HG03565 (cell line): ENCODE data around the gene SCPEP1.

Experiments
- ATAC-seq: cut with Tn5 transposase; IDR thresholded peaks from one replicate; pipeline ENCODE4 v1.9.1; 2021; ENCODE audit warnings: mild to moderate bottlenecking, moderate library complexity; ENCODE audit not compliant: unreplicated experiment

SCPEP1 gene

GRCh38 chr17:56994009-56994792, 16.3 kb downstream of the SCPEP1 start:
- no peak for ATAC-seq

GRCh38 chr17:56995766-56996165, 17.8 kb downstream of the SCPEP1 start:
- no peak for ATAC-seq

GRCh38 chr17:56997313-56997712, 19.4 kb downstream of the SCPEP1 start:
- ATAC-seq = no peak

GRCh38 chr17:57001541-57001940, 23.6 kb downstream of the SCPEP1 start:
- no peak for ATAC-seq

- ATAC-seq = no peak
Measured at GRCh38 chr17:57002904-57003303, 25.0 kb downstream of the SCPEP1 start.

- peak; percentile 78 for ATAC-seq
Measured at GRCh38 chr17:57004944-57005579, 27.1 kb downstream of the SCPEP1 start.

GRCh38 chr17:57006040-57006439, 28.1 kb downstream of the SCPEP1 start:
- ATAC-seq = no peak

GRCh38 chr17:57008958-57009357, 31.0 kb downstream of the SCPEP1 start:
- no peak for ATAC-seq

GRCh38 chr17:57009737-57010445, 32.0 kb downstream of the SCPEP1 start:
- ATAC-seq = peak; percentile 51

- ATAC-seq = no peak
Measured at GRCh38 chr17:57010487-57010886, 32.6 kb downstream of the SCPEP1 start.

- ATAC-seq = no peak
Measured at GRCh38 chr17:57011491-57012015, 33.6 kb downstream of the SCPEP1 start.

- no peak for ATAC-seq
Measured at GRCh38 chr17:57016071-57016763, 38.3 kb downstream of the SCPEP1 start.

GRCh38 chr17:57016764-57017116, 38.8 kb downstream of the SCPEP1 start:
- no peak for ATAC-seq

- ATAC-seq = no peak
Measured at GRCh38 chr17:57017625-57018024, 39.7 kb downstream of the SCPEP1 start.

- ATAC-seq = no peak
Measured at GRCh38 chr17:57020208-57020607, 42.3 kb downstream of the SCPEP1 start.

GRCh38 chr17:57021226-57021940, 43.5 kb downstream of the SCPEP1 start:
- no peak for ATAC-seq

- no peak for ATAC-seq
Measured at GRCh38 chr17:57025876-57026275, 47.9 kb downstream of the SCPEP1 start.

GRCh38 chr17:57027852-57028251, 49.9 kb downstream of the SCPEP1 start:
- no peak for ATAC-seq

GRCh38 chr17:57032343-57032742, 54.4 kb downstream of the SCPEP1 start:
- no peak for ATAC-seq

GRCh38 chr17:57033296-57033695, 55.4 kb downstream of the SCPEP1 start:
- no peak for ATAC-seq
